GM19025 (cell line): ENCODE measurements around the gene OR1M1.

ENCODE experiments used
- ATAC-seq: cut with Tn5 transposase; IDR thresholded peaks from one replicate; pipeline ENCODE4 v1.9.1; 2021; ENCODE audit warnings: mild to moderate bottlenecking, low read depth, moderate library complexity; ENCODE audit not compliant: unreplicated experiment

The OR1M1 gene

GRCh38 chr19:9073806-9074205, 13.1 kb upstream of the OR1M1 start:
- no peak for ATAC-seq

- ATAC-seq, result no peak
These were observed 11.6 kb upstream of the OR1M1 start for GRCh38 chr19:9075064-9075949.

- no peak for ATAC-seq
These were observed 10.0 kb upstream of the OR1M1 start for GRCh38 chr19:9076901-9077300.

- ATAC-seq, result no peak
These were observed 8.2 kb upstream of the OR1M1 start for GRCh38 chr19:9078651-9079050.

GRCh38 chr19:9107375-9107774, 20.5 kb downstream of the OR1M1 start, which contains the start of gene OR7G2:
TSS of gene OR7G2 (minus strand) at chr19:9107475. CDS start at chr19:9103243, 4,232 bp downstream.
- no peak for ATAC-seq

- ATAC-seq, result no peak
These were observed 23.1 kb downstream of the OR1M1 start for GRCh38 chr19:9109959-9110358.

GRCh38 chr19:9115307-9115813, 28.5 kb downstream of the OR1M1 start, which contains the start of gene OR7G1:
TSS of gene OR7G1 (minus strand) at chr19:9115763. CDS start at chr19:9115763, 0 bp downstream.
- no peak for ATAC-seq

- ATAC-seq, result no peak
These were observed 29.7 kb downstream of the OR1M1 start for GRCh38 chr19:9116547-9116946.

- no peak for ATAC-seq
These were observed 40.1 kb downstream of the OR1M1 start, which contains the start of gene OR7G3 for GRCh38 chr19:9126900-9127405. TSS of gene OR7G3 (minus strand) at chr19:9126950. CDS start at chr19:9126950, 0 bp downstream.

- no peak for ATAC-seq
These were observed 41.3 kb downstream of the OR1M1 start for GRCh38 chr19:9128171-9128570.

GRCh38 chr19:9130965-9131364, 44.1 kb downstream of the OR1M1 start:
- ATAC-seq, result no peak

GRCh38 chr19:9132422-9132821, 45.6 kb downstream of the OR1M1 start:
- no peak for ATAC-seq

- no peak for ATAC-seq
These were observed 52.8 kb downstream of the OR1M1 start for GRCh38 chr19:9139609-9140158.

- ATAC-seq, result peak; percentile 91
These were observed 53.5 kb downstream of the OR1M1 start, which contains the start of gene ZNF317 for GRCh38 chr19:9140159-9140874. TSS of gene ZNF317 (plus strand) at chr19:9140397. CDS start at chr19:9156017, 15,620 bp downstream.

- no peak for ATAC-seq
These were observed 58.1 kb downstream of the OR1M1 start for GRCh38 chr19:9144920-9145319.
